LNCaP clone FGC (cell line): ENCODE data around the gene SH2D3A.
"Not testable (repeated sequence)": the region's sequence is repeated elsewhere in the genome, so short reads cannot be mapped to it uniquely, and the experiment has no call there.

Experiments
- DNase-seq: peaks from one replicate; pipeline ENCODE4 v3.0.0-alpha.2; 2011; ENCODE audit warnings: low read depth
- H3K4me3 ChIP-seq: 2 replicates; pipeline ENCODE4 v1.5.1; 2011; ENCODE audit warnings: mild to moderate bottlenecking, low read depth, low read length, control low read depth
- TF ChIP-seq, protein P1 (sequence below): IDR thresholded peaks from 2 replicates; pipeline ENCODE4 v1.5.1; 2012; ENCODE audit warnings: mild to moderate bottlenecking; ENCODE audit not compliant: control insufficient read depth, insufficient read depth; ENCODE audit errors: extremely low read depth

Gene SH2D3A

GRCh38 chr19:6711078-6711361, 56.2 kb downstream of the SH2D3A start:
- TF ChIP-seq, protein P1, sequence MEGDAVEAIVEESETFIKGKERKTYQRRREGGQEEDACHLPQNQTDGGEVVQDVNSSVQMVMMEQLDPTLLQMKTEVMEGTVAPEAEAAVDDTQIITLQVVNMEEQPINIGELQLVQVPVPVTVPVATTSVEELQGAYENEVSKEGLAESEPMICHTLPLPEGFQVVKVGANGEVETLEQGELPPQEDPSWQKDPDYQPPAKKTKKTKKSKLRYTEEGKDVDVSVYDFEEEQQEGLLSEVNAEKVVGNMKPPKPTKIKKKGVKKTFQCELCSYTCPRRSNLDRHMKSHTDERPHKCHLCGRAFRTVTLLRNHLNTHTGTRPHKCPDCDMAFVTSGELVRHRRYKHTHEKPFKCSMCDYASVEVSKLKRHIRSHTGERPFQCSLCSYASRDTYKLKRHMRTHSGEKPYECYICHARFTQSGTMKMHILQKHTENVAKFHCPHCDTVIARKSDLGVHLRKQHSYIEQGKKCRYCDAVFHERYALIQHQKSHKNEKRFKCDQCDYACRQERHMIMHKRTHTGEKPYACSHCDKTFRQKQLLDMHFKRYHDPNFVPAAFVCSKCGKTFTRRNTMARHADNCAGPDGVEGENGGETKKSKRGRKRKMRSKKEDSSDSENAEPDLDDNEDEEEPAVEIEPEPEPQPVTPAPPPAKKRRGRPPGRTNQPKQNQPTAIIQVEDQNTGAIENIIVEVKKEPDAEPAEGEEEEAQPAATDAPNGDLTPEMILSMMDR, result no peak
- DNase-seq, result no peak
- H3K4me3 ChIP-seq, result no peak overlapping the region

- H3K4me3 ChIP-seq, result no peak overlapping the region
- TF ChIP-seq, protein P1, result 0 out of 2 replicates have a peak, but pooled peaks have one; percentile 23
- DNase-seq, result no peak
Measured at GRCh38 chr19:6710273-6711077, 56.8 kb downstream of the SH2D3A start.

DNA sequence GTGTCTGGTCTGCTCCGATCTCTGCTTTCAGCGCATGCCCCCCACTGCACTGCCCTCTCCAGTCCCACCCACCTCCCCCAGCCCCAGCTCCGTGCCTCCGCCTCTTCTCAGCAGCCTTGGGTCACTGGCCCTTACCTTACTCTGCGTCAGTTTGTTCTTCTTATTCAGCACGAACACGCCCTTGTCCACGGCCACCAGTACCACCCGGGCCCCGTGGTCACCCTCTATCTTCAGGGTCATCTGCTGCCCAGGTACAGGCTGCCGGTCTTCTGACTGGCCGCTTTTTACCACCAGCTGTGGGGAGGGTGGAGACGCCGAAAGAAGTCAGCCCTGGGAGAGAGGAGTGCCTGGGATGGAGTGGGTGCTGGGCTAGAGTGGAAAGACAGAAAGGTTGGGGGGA, 57.7 kb downstream of the SH2D3A start:
- no peak for DNase-seq
- H3K4me3 ChIP-seq, result no peak overlapping the region
- TF ChIP-seq, protein P1, result no peak

DNA sequence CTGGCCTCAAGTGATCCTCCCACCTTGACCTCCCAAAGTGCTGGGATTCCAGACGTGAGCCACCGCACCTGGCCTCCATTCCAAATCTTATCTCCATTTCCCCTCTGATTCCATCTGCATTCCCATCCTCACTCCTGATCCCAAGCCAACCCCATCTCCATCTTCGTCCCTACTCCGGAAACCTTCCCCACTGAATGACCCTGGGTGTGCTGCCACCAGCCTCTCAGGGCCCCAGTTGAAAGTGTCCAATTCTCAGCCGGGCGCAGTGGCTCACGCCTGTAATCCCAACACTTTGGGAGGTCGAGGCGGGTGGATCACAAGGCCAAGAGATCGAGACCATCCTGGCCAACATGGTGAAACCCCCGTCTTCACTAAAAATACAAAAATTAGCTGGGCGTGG, 58.3 kb downstream of the SH2D3A start:
- not testable (repeated sequence) for DNase-seq, H3K4me3 ChIP-seq

DNA sequence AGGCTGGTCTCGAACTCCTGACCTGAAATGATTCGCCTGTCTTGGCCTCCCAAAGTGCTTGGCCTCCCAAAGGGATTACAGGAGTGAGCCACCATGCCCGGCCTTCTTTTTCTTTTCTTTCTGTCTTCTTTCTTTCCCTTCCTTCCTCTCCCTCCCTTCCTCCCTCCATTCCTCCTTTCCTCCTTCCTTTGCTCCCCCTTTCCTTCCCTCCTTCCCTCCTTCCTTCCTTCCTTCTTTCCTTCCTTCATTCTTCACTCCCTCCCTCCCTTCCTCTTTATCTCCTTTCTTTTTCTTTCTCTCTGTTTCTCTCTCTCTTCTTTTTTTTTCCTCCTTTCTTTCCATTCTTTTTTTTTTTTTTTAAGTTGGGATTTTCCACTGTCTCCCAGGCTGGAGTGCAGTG, 58.9 kb downstream of the SH2D3A start:
- TF ChIP-seq, protein P1, result no peak
- DNase-seq, result no peak
- no peak overlapping the region for H3K4me3 ChIP-seq

DNA sequence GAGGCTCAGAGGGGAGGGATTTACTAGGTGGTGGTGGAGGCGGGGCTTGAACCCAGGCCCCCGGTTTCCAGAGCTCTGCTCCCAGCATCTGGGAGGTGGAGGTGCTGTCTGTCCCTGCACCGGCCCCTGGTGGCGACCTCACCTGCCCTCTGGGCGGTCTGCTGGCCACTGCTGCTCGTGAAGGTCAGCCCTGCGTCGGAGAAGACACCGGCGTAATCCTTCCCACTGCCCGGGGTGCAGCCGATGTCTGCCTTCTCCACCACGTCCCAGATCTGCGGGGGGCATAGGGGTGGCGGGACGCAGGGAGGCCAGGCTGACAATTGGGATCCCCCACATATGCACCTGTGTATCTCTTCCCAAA, 59.6 kb downstream of the SH2D3A start:
- TF ChIP-seq, protein P1, result no peak
- no peak for DNase-seq

DNA sequence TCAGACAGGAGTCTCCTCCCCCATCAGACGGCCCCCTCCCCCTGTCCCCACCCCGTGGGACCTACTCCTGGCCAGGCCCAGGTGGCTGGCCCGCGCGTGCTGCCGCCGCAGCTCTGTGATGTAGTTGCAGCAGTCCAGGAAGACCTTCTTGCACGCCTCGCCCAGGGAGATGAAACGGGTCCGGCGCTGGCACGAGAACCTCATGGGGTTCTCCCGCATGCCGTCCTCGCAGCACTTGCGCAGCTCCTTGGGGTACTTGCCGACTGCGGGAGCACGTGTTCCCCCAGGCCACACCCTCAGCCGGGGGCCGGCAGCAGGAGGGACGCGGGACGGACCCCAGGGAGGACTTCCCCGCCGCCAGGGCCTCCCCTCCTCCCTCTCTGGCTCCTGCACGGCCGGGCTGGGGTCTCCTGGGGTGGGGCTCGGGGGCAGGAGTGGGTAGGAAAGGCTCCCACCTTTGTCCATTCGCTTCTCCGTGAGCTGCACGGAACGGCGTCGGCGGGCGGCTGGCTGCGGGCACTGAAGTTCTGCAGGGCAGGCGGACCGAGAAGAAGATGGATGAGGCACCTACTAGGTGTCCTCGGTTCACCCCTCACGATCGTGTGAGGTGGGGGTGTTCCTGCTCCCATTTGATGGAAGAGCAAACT, 60.1 kb downstream of the SH2D3A start:
- no peak for DNase-seq
- H3K4me3 ChIP-seq, result no peak overlapping the region
- TF ChIP-seq, protein P1, result no peak

More for the DNA sequence above, 59.6 kb downstream of the SH2D3A start:
- no peak overlapping the region for H3K4me3 ChIP-seq
